GM18873 (cell line): ENCODE results near the gene ARNT2.

Experiments
- ATAC-seq: cut with Tn5 transposase; IDR thresholded peaks from one replicate; pipeline ENCODE4 v1.9.1; 2021; ENCODE audit warnings: mild to moderate bottlenecking, moderate library complexity, moderate number of reproducible peaks; ENCODE audit not compliant: unreplicated experiment, low FRiP score

Gene ARNT2

DNA sequence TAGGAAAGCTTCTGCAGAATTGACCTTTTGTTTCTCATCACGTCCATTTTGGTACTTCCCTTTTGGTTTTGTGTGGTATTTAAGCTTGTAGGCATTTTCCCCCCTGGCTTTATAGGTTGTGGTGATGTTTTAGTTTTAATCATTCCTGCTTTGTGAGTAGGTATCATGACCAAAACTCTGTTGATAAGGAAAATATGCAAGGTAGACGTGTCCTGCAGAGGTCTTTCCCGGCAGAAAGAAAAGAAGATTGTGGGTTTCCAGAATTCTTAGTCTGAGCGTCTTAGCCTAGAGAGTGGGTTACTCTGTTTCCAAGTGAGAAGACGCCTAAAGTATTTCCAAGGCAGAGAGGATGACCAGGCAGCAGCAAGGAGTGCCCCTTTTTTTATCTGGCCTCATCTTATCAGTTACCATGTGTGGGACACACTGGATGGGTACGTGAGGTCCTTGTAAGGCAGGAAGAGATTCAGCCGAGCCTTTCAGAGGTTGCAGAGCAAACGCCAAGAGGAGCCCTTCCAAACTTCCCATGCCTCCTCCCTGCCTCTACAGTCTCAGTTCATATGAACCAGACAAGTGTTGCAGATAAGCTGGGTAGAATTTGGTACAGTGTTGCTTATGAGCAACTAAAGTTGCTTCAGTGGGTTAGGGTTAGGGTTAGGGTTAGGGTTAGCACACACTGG lies 58.8 kb downstream of the ARNT2 start:
- no peak for ATAC-seq

DNA sequence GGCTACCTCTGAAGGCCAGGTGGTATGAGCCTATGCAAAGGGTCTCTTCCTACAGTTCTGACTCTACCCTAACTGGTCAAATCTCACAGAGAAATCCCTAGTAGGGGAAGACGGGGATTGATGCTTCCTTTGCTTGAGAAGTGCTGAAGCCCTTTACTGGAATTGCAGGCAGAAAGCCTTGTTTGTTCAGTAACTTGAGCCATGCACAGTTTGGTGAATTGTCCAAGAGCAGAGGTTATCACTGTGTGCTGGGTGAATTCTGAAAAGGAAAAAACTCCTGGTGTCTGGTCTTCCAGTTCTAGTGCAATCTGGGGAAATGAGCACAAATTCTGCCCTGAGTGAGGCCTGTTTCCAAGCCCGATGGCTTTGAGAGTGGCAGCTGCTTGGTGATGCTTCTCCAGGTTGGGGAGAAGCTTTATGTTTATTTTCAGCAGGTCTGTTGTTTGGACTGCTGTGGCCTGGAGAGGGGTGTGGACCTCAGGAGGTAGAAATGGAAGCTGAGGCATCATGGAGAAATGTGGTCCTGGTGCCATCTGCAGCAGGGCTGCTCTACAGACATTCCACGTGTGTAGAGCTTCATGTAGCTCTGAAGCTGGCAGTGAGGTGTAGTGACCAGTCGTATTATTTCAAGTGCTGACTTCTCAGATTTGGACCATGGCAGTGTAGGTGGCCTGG lies 60.9 kb downstream of the ARNT2 start:
- ATAC-seq, result no peak

GRCh38 chr15:80465626-80466005 lies 61.4 kb downstream of the ARNT2 start:
- no peak for ATAC-seq

- ATAC-seq, result no peak
Observed at GRCh38 chr15:80466543-80466942, 62.4 kb downstream of the ARNT2 start.

DNA sequence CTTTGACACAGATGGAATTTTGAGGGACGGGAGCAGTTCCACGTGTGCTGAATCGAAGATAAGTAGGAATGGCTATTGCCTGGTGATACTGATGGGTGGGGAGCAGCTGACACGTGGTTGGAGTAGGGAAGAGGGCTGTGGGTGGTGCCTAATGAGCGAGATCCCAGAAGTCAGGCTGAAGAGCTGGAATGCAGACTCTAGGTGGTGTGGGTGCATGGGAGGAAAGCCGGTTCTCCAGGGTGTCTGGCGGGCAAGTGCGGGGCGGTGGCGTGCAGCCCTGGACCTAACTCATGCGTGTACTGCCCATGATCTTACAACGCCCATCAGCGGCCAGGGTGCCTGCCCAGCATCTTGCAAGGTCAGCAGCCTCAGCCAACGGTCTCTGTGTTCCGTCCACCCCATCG lies 63.1 kb downstream of the ARNT2 start:
- ATAC-seq, result no peak

- no peak for ATAC-seq
Observed at GRCh38 chr15:80468796-80469195, 64.6 kb downstream of the ARNT2 start.

GRCh38 chr15:80471881-80472280 lies 67.7 kb downstream of the ARNT2 start:
- no peak for ATAC-seq

GRCh38 chr15:80473286-80474223 lies 69.4 kb downstream of the ARNT2 start:
- ATAC-seq, result no peak

- ATAC-seq, result no peak
Observed at GRCh38 chr15:80474224-80475215, 70.3 kb downstream of the ARNT2 start.

DNA sequence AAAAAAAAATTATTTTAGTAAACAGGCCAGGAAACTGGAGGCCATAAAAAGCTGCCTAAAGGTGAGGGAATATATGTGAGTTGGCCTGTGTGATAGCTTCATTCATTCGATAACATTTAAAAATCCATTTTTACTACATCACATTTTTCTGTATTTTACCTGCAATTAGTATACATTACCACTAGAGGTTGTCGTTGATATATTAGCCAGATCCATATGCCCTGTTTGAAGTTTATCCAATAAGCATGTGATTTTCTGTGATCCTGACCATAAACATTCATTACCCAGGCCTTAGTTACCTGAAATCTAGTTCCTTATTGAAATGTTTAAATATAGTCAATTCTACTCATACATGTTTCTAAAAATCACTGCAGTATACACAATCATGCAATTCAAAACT lies 71.4 kb downstream of the ARNT2 start:
- ATAC-seq, result no peak

GRCh38 chr15:80476036-80476435 lies 71.9 kb downstream of the ARNT2 start:
- no peak for ATAC-seq

DNA sequence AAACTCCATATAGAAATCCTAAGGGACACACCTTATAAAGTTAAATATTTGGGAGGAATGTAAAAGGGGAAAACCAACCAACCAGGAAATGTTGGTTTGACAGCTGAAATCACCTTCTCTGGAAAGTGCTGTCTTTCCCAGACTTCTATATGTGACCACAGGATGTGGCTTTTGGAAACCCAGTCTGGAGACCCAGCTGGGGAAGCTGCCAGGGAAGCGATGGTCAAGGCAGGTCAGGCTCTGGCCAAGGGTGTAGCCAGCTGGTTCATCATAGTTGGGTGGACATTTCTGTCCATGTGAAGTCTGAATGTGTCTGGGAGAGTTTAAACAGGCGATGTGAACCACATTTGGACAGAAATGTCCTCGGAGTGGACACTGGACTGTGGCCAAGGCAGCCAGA lies 73.9 kb downstream of the ARNT2 start:
- ATAC-seq, result no peak

DNA sequence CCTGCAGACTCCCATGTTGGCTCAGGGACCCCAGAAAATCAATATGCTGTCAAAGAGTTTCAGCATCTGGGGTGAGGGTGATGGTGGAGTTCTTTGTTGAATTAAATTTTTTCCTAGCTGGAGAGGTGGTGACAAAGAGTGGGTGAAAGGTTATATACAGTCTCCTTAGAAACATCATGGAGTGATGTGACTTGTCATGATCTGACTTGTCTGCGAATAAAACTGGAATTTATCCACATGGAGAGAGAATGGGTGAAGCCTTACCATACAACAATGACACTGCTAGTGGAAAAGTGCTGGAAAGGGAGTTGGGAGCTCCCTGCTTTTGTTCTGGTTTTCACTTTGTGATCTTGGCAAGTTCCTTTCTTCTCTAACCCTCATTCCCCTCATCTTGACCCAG lies 75.0 kb downstream of the ARNT2 start:
- ATAC-seq, result no peak

DNA sequence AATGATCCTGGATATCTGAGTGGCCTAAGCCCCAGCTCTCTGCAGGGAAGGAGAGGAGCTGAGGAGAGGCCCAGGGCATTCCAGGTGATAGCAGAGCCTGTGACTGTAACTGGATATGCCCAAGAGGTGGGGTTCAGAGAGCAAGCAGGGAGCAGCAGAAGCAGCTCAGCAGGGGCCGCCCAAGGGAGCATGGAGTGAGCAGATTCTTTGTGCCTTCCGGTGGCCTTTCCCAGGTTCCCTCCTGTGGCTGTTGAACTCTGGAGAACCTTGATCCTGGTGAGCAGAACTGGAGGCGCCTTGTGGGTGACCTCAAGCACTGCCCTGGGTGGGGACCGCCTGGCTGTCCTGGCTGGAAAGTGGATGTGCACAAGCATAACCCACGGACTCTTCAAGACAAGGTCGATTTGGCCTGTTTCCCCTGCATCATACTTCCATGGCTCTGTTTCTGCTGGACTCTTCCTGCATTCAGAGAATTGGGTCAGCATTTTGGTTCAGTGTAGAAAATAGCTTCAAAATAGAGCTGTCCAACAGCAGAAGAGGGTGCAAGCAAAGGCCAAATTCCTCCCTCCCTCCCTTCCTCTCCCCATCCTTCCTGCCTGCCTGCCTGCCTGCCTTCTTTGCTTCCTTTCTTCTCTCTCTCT lies 76.1 kb downstream of the ARNT2 start:
- no peak for ATAC-seq

- no peak for ATAC-seq
Observed at GRCh38 chr15:80480909-80481308, 76.7 kb downstream of the ARNT2 start.

GRCh38 chr15:80482696-80483095 lies 78.5 kb downstream of the ARNT2 start:
- ATAC-seq, result no peak

- no peak for ATAC-seq
Observed at GRCh38 chr15:80483725-80484161, 79.6 kb downstream of the ARNT2 start.

GRCh38 chr15:80484333-80484864 lies 80.2 kb downstream of the ARNT2 start:
- ATAC-seq, result no peak
